HCT116 (cell line): ENCODE results near the gene THADA. TPM values are rescaled to one million over a fixed set of nuclear protein-coding genes. Genes with fewer than 3 reads are reported as not detected.

Experiments
- ATAC-seq: fragments of 200-7000 bp; cut with Tn5 transposase; 2 replicates; pipeline ENCODE4 v1.9.1; 2020; ENCODE audit warnings: mild to moderate bottlenecking, moderate library complexity
- BruUV-seq: library from RNA; stranded (reverse); fragments of 400-500 nt; replicated peaks from 2 replicates; lab custom pipeline; 2021; lab: Mats Ljungman, UMichigan
- CTCF ChIA-PET: fragments of 300-600 bp; sonication (Branson Sonifier 250); formaldehyde crosslinking; loops from one replicate; lab custom pipeline; 2021; ENCODE audit warnings: antibody characterized with exemption; lab: Charles Lee
- POLR2A ChIA-PET: fragments of 300-600, 350-600 bp; sonication (Branson Sonifier 250); formaldehyde crosslinking; loops from one replicate; lab custom pipeline; 2021; ENCODE audit warnings: antibody characterized with exemption; lab: Charles Lee
- RAD21 ChIA-PET, 2 experiments: fragments of 300-600 bp; sonication (Branson Sonifier 250); formaldehyde crosslinking; loops; one replicate each; lab custom pipeline; 2023; ENCODE audit warnings: low total read pairs in 2 of 2; ENCODE audit not compliant: uncharacterized antibody in 2 of 2, unreplicated experiment in 2 of 2, low non-redundant PET in 1 of 2; lab: Charles Lee
- DNase-seq: peaks from one replicate; pipeline ENCODE4 v3.0.0-alpha.2; 2010; ENCODE audit warnings: low read depth, low spot score
- H2AFZ ChIP-seq: fragments of 200-600 bp; shearing (Covaris generic), sonication (generic); 2 replicates; pipeline ENCODE4 v1.6.1; 2017; ENCODE audit warnings: low read depth, mixed run types, mixed read lengths, antibody characterized with exemption, low read length; ENCODE audit not compliant: poor library complexity, severe bottlenecking
- H3K27ac ChIP-seq: 2 replicates; pipeline ENCODE4 v1.5.1; 2012; ENCODE audit warnings: low read depth, low read length
- H3K27me3 ChIP-seq: fragments of 200-600 bp; sonication (generic); 2 replicates; pipeline ENCODE4 v1.6.1; 2016; ENCODE audit warnings: mixed run types, low read length, mixed read lengths; ENCODE audit not compliant: insufficient read depth
- H3K36me3 ChIP-seq, 2 experiments: fragments of 200-500 bp in 1 of 2; fragments of 200-600 bp in 1 of 2; sonication (Bioruptor generic) in 1 of 2; sonication (generic) in 1 of 2; 2 replicates each; pipeline versions ENCODE4 v1.5.1 to v1.6.1; 2014 to 2016; ENCODE audit warnings: low read length in 2 of 2, inconsistent platforms in 1 of 2, mixed read lengths in 1 of 2, mixed run types in 1 of 2; ENCODE audit not compliant: insufficient read depth in 2 of 2, control insufficient read depth in 1 of 2
- H3K4me1 ChIP-seq, 2 experiments: fragments of 200-600 bp in 1 of 2; sonication (generic) in 1 of 2; 2 replicates each; pipeline versions ENCODE4 v1.5.1 to v1.6.1; 2012 to 2017; ENCODE audit warnings: low read length in 2 of 2, inconsistent platforms in 1 of 2, mild to moderate bottlenecking in 1 of 2, mixed read lengths in 1 of 2, mixed run types in 1 of 2, moderate library complexity in 1 of 2; ENCODE audit not compliant: insufficient read depth in 2 of 2, control insufficient read depth in 1 of 2
- H3K4me2 ChIP-seq: fragments of 200-600 bp; sonication (generic); 2 replicates; pipeline ENCODE4 v1.6.1; 2017; ENCODE audit warnings: mixed run types, low read length, mixed read lengths
- H3K4me3 ChIP-seq, 2 experiments: fragments of 200-600 bp in 1 of 2; sonication (generic) in 1 of 2; replicated peaks in 1 of 2; 2 replicates each; pipeline ENCODE4 v1.5.1; 2011 to 2016; ENCODE audit warnings: low read length in 2 of 2, control low read depth in 1 of 2, low read depth in 1 of 2, mild to moderate bottlenecking in 1 of 2, mixed read lengths in 1 of 2, mixed run types in 1 of 2
- H3K79me2 ChIP-seq: fragments of 200-600 bp; sonication (generic); 2 replicates; pipeline ENCODE4 v1.6.1; 2017; ENCODE audit warnings: mild to moderate bottlenecking, mixed run types, low read length, moderate library complexity, mixed read lengths; ENCODE audit not compliant: insufficient read depth
- H3K9ac ChIP-seq: fragments of 200-600 bp; sonication (generic); 2 replicates; pipeline ENCODE4 v1.6.1; 2016; ENCODE audit warnings: low read length, mixed read lengths
- H3K9me2 ChIP-seq: fragments of 200-600 bp; sonication (generic), shearing (Covaris generic); 2 replicates; pipeline ENCODE4 v1.6.1; 2017; ENCODE audit warnings: mixed run types, mild to moderate bottlenecking, moderate library complexity; ENCODE audit not compliant: insufficient read depth
- H3K9me3 ChIP-seq, 2 experiments: fragments of 200-500 bp in 1 of 2; fragments of 200-600 bp in 1 of 2; sonication (Bioruptor generic) in 1 of 2; sonication (generic) in 1 of 2; 2 replicates each; pipeline ENCODE4 v1.6.1; 2014 to 2017; ENCODE audit warnings: low read length in 2 of 2, mixed read lengths in 2 of 2, inconsistent platforms in 1 of 2, low read depth in 1 of 2, mild to moderate bottlenecking in 1 of 2, mixed run types in 1 of 2, moderate library complexity in 1 of 2; ENCODE audit not compliant: control insufficient read depth in 1 of 2, insufficient read depth in 1 of 2
- H4K20me1 ChIP-seq: fragments of 200-600 bp; sonication (generic), shearing (Covaris generic); 2 replicates; pipeline ENCODE4 v1.6.1; 2017; ENCODE audit warnings: mixed run types, mild to moderate bottlenecking, moderate library complexity; ENCODE audit not compliant: insufficient read depth
- ATF3 ChIP-seq: IDR thresholded peaks from 2 replicates; pipeline ENCODE4 v1.6.1; 2012
- CBX3 ChIP-seq: IDR thresholded peaks from 2 replicates; pipeline ENCODE4 v1.6.1; 2012; ENCODE audit warnings: low read depth
- EGR1 ChIP-seq: IDR thresholded peaks from 2 replicates; pipeline ENCODE4 v1.6.1; 2012; ENCODE audit warnings: low read depth
- EZH2phosphoT487 ChIP-seq: fragments of 200-600 bp; IDR thresholded peaks from 2 replicates; pipeline ENCODE4 v1.6.1; 2018; ENCODE audit warnings: antibody characterized with exemption, borderline replicate concordance
- JUND ChIP-seq: IDR thresholded peaks from 2 replicates; pipeline ENCODE4 v1.6.1; 2012
- MAX ChIP-seq: IDR thresholded peaks from 2 replicates; pipeline ENCODE4 v1.6.1; 2012
- YY1 ChIP-seq: IDR thresholded peaks from 2 replicates; pipeline ENCODE4 v1.6.1; 2011; ENCODE audit warnings: low read length, low read depth, moderate library complexity, mild to moderate bottlenecking; ENCODE audit not compliant: insufficient replicate concordance; ENCODE audit errors: extremely low read depth
- ZBTB33 ChIP-seq: IDR thresholded peaks from 2 replicates; pipeline ENCODE4 v1.6.1; 2011; ENCODE audit warnings: mild to moderate bottlenecking, low read length, moderate library complexity; ENCODE audit not compliant: insufficient replicate concordance; ENCODE audit errors: extremely low read depth
- intact Hi-C: fragments of 100-400 bp; cut with micrococcal nuclease; formaldehyde crosslinking; loops from 2 replicates; pipeline ENCODE4 v1.10.0; 2022
- total RNA-seq: library from RNA; stranded (reverse); gene quantifications from one replicate; pipeline ENCODE4 v1.2.1, GENCODE V29; 2021; ENCODE audit not compliant: unreplicated experiment
- TF ChIP-seq, protein P1 (sequence below), 3 experiments: fragments of 200-600 bp in 1 of 3; sonication (generic) in 1 of 3; IDR thresholded peaks in 2 of 3; conservative IDR thresholded peaks in 1 of 3; 2 replicates each; pipeline ENCODE4 v1.5.1; 2012 to 2017; ENCODE audit warnings: low read depth in 2 of 3, low read length in 2 of 3, antibody characterized with exemption in 1 of 3, borderline replicate concordance in 1 of 3, control low read depth in 1 of 3, mild to moderate bottlenecking in 1 of 3, mixed read lengths in 1 of 3, mixed run types in 1 of 3, moderate library complexity in 1 of 3; ENCODE audit not compliant: insufficient read depth in 1 of 3

THADA gene
- total RNA-seq, 1 experiment from 2014 or later, result 30.7 TPM

- TF ChIP-seq MAX (no peak), CBX3 (no peak), EGR1 (no peak)
- TF ChIP-seq, protein P1, sequence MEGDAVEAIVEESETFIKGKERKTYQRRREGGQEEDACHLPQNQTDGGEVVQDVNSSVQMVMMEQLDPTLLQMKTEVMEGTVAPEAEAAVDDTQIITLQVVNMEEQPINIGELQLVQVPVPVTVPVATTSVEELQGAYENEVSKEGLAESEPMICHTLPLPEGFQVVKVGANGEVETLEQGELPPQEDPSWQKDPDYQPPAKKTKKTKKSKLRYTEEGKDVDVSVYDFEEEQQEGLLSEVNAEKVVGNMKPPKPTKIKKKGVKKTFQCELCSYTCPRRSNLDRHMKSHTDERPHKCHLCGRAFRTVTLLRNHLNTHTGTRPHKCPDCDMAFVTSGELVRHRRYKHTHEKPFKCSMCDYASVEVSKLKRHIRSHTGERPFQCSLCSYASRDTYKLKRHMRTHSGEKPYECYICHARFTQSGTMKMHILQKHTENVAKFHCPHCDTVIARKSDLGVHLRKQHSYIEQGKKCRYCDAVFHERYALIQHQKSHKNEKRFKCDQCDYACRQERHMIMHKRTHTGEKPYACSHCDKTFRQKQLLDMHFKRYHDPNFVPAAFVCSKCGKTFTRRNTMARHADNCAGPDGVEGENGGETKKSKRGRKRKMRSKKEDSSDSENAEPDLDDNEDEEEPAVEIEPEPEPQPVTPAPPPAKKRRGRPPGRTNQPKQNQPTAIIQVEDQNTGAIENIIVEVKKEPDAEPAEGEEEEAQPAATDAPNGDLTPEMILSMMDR (IDR thresholded peaks at IDR 0.05 in 2 of 3, conservative IDR thresholded peaks at IDR 0.05 in 1 of 3; ENCODE audit: borderline replicate concordance in 1 of 3, insufficient read depth in 1 of 3, low read depth in 2 of 3, low read length in 2 of 3), result no peak
- ATAC-seq (no peak), DNase-seq (no peak)
- Histone ChIP-seq H3K9ac (no peak overlapping the region), H3K9me3 (no peaks in the 10 kb centered on the region), H3K27ac (no peak overlapping the region), H3K36me3 (no peaks in the 10 kb centered on the region), H3K4me2 (no peak overlapping the region), H3K27me3 (no peaks in the 10 kb centered on the region), H3K79me2 (no peaks in the 10 kb centered on the region), H3K9me2 (no peaks in the 10 kb centered on the region), H3K4me3 (no peak overlapping the region), H4K20me1 (no peaks in the 10 kb centered on the region), H2AFZ (no peak overlapping the region), H3K4me1 (peaks cover 0 to 3% of the 10 kb centered on the region in 2 experiments; a peak in 1 of 4 replicates)
- ChIA-PET RAD21 (no interaction called here), POLR2A (interaction anchor here (0.6 kb wide), 1 partner anchor 252 kb away, joined by 3 read pairs; no protein-coding TSS in a partner anchor), CTCF (no interaction called here)
- intact Hi-C loops, result no loop called here
- BruUV-seq, result no TSS peak
Observed at GRCh38 chr2:43478412-43479086, 117.3 kb downstream of the THADA start.

GRCh38 chr2:43475922-43476321 lies 119.9 kb downstream of the THADA start:
- no peak overlapping the region for H3K9ac ChIP-seq
- peaks cover 0 to 10% of the 10 kb centered on the region in 2 experiments; a peak in 1 of 4 replicates for H3K4me1 ChIP-seq
- H3K4me2 ChIP-seq, result no peak overlapping the region
- DNase-seq, result no peak
- no peaks in the 10 kb centered on the region for H3K36me3 ChIP-seq
- POLR2A ChIA-PET, result interaction anchor here (1.3 kb wide), 1 partner anchor 249 kb away, joined by 4 read pairs; the partner anchor contains the start of gene ZFP36L2
- RAD21 ChIA-PET, result no interaction called here
- no TSS peak for BruUV-seq
- no peak overlapping the region for H2AFZ ChIP-seq
- H4K20me1 ChIP-seq, result no peaks in the 10 kb centered on the region
- ATAC-seq, result no peak
- intact Hi-C loops, result no loop called here
- no peaks in the 10 kb centered on the region for H3K27me3 ChIP-seq
- H3K4me3 ChIP-seq, result no peak overlapping the region
- no peaks in the 10 kb centered on the region for H3K9me3 ChIP-seq
- CTCF ChIA-PET, result interaction anchor here (2.4 kb wide), 1 partner anchor 9 kb away, joined by 13 read pairs; no protein-coding TSS in a partner anchor
- H3K9me2 ChIP-seq, result no peaks in the 10 kb centered on the region
- no peaks in the 10 kb centered on the region for H3K79me2 ChIP-seq
- no peak overlapping the region for H3K27ac ChIP-seq
- TF ChIP-seq ATF3 (no peak), MAX (no peak), CBX3 (no peak), EZH2phosphoT487 (no peak), JUND (no peak), YY1 (no peak), ZBTB33 (no peak)
- TF ChIP-seq, protein P1 (IDR thresholded peaks at IDR 0.05 in 2 of 3, conservative IDR thresholded peaks at IDR 0.05 in 1 of 3; ENCODE audit: borderline replicate concordance in 1 of 3, insufficient read depth in 1 of 3, low read depth in 2 of 3, low read length in 2 of 3), result no peak
